Activated naive CD4-positive, alpha-beta T cell treated with anti-CD3 and anti-CD28 coated beads, Interleukin-2, amount 10 ng/mL, durations not matched to agents 7 days and 5 days (primary cell): ENCODE results near the gene SRD5A1.

Source experiments
- CTCF ChIA-PET: fragments of 350-600 bp; sonication (Branson Sonifier 250); formaldehyde crosslinking; loops from one replicate; lab custom pipeline; 2021; ENCODE audit warnings: antibody characterized with exemption; lab: Charles Lee
- DNase-seq: peaks from one replicate; pipeline ENCODE4 v3.0.0-alpha.2; 2020
- H3K27ac Mint-ChIP-seq: one replicate; pipeline ENCODE4 v1.8.0; 2021; ENCODE audit warnings: mild to moderate bottlenecking, moderate library complexity, mixed read lengths
- H3K27me3 Mint-ChIP-seq: one replicate; pipeline ENCODE4 v1.8.0; 2021; ENCODE audit warnings: mild to moderate bottlenecking, mixed read lengths
- H3K36me3 Mint-ChIP-seq: one replicate; pipeline ENCODE4 v1.8.0; 2021; ENCODE audit warnings: mixed read lengths
- H3K4me1 Mint-ChIP-seq: one replicate; pipeline ENCODE4 v1.8.0; 2021; ENCODE audit warnings: mixed read lengths
- H3K4me3 Mint-ChIP-seq: one replicate; pipeline ENCODE4 v1.8.0; 2021; ENCODE audit warnings: mild to moderate bottlenecking, moderate library complexity, mixed read lengths
- H3K9me3 Mint-ChIP-seq: one replicate; pipeline ENCODE4 v1.8.0; 2021; ENCODE audit warnings: mixed read lengths

Gene SRD5A1, protein sequence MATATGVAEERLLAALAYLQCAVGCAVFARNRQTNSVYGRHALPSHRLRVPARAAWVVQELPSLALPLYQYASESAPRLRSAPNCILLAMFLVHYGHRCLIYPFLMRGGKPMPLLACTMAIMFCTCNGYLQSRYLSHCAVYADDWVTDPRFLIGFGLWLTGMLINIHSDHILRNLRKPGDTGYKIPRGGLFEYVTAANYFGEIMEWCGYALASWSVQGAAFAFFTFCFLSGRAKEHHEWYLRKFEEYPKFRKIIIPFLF

DNA sequence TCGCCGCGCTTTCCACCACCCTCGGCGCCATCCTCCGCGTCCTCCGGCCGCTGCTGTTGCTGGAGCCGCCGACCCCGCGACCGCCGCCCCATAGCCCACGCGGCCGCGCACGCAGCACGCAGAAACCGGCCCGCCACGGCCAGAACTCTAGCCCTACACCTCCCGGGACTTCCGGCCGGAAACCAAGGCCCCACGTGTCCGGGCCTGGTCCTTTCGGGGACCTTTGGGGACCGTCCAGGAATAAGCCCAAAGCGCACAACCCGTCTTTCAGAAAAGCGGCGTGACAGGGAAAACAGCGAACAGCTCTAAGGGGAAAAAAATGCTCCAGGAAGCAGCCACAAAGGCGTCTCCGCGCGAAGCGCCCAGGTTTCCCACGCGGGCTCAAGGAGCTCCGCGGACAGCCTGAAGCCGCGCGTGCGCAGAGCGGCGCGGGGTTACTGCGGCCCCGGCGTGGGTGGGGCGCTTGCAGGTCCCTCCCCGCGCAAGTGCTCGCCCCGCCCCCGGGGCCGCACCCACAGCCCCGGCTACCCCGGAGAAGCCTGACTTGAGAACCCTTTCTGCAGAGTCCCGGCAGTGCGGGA is at the start of gene SRD5A1, which contains the start of gene NSUN2:
SRD5A1 (plus strand) TSS at position 553 of the 581 bp plus-strand sequence. CDS start 137 bp downstream, outside the sequence.
NSUN2 (minus strand) TSS at position 157 of the 581 bp plus-strand sequence; CDS start at position 92, 65 bp downstream.
- H3K4me3 Mint-ChIP-seq: peak within 1 kb of the TSS; percentile 91
- peaks cover 65% of the 10 kb centered on the region for H3K4me1 Mint-ChIP-seq
- no peaks in the 10 kb centered on the region for H3K27me3 Mint-ChIP-seq
- CTCF ChIA-PET: no interaction called here
- H3K9me3 Mint-ChIP-seq: no peaks in the 10 kb centered on the region
- H3K27ac Mint-ChIP-seq: peak within 1 kb of the TSS; percentile 98
- H3K36me3 Mint-ChIP-seq: peaks cover 39% of the 10 kb centered on the region
- DNase-seq: peak; percentile 92

DNA sequence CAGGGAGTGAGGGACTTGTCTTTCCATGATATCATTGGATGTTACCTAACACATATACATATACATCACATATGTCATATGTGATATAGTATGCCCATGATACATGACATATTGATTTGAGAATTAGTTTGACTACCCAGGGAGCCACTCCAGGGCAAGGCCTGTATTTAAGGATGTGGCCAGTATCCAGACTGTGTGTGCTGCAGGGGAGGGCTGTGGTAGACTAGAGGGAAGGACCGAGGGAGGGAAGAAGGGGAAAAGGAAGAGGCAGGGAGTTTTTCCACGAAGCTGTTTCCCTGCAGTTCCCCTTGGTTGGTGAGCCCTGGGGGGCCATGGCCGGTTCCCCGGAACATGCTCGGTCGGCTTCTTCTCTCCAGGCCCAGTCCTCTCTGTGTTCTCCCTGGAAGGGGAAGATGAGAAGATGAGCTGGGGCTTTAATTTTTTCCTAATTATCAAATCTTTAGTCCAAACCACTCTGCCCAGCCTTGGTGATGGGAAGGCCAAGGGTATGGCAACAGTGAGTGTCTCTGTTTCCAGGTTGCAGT is 49.1 kb upstream of the SRD5A1 start:
- CTCF ChIA-PET: interaction anchor here (0.7 kb wide), 1 partner anchor 153 kb away, joined by 4 read pairs; no protein-coding TSS in a partner anchor
- Mint-ChIP-seq H3K27ac (no peak overlapping the region), H3K9me3 (no peaks in the 10 kb centered on the region), H3K36me3 (no peaks in the 10 kb centered on the region), H3K4me3 (no peak overlapping the region), H3K27me3 (peaks cover 74% of the 10 kb centered on the region), H3K4me1 (no peaks in the 10 kb centered on the region)
- no peak for DNase-seq

DNA sequence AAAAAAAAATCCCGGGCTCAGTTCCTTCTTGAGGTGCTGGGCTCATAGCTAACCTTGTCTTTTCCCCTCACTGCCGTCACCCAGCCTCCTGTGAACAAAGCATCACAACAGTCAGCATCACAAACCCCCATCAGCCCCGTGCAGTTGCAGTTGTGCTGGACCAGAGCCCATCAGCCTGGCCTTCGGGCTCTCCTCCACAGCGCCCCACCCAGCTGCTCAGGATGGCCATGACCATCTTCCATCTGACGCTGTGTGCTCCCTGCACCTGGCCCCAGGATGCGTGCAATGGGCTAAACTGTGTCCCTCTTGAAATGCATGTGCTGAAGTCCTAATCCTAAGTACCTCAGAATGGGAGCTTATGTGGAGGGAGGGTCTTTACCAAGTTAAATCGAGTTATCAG is 48.5 kb upstream of the SRD5A1 start:
- Mint-ChIP-seq H3K36me3 (no peaks in the 10 kb centered on the region), H3K4me1 (no peaks in the 10 kb centered on the region), H3K4me3 (no peak overlapping the region), H3K27ac (no peak overlapping the region), H3K27me3 (peaks cover 73% of the 10 kb centered on the region), H3K9me3 (no peaks in the 10 kb centered on the region)
- CTCF ChIA-PET: interaction anchor here (0.7 kb wide), 1 partner anchor 153 kb away, joined by 4 read pairs; no protein-coding TSS in a partner anchor
- DNase-seq: no peak

DNA sequence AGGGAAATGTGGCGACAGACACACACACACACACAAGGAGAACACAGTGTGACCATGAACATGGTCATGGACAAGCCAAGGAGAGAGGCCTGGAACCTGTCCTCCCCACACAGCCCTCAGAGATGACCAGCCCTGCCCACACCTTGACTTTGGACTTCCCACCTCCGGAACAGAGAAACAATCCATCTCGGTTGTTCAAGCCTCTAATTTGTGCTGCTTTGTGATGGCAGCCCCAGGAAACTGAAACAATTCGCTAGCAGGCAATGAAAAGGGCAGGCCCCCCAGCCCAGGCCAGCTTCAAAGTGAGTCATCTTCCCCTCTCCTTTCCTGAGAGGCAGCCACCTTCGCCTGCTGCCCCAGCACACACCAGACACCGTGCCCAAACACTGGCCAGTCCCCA is 48.1 kb upstream of the SRD5A1 start:
- no peak overlapping the region for H3K4me3 Mint-ChIP-seq
- no peaks in the 10 kb centered on the region for H3K4me1 Mint-ChIP-seq
- no peaks in the 10 kb centered on the region for H3K36me3 Mint-ChIP-seq
- H3K27ac Mint-ChIP-seq: no peak overlapping the region
- CTCF ChIA-PET: interaction anchor here (0.7 kb wide), 1 partner anchor 154 kb away, joined by 4 read pairs; no protein-coding TSS in a partner anchor
- H3K27me3 Mint-ChIP-seq: peaks cover 73% of the 10 kb centered on the region
- no peaks in the 10 kb centered on the region for H3K9me3 Mint-ChIP-seq
- DNase-seq: no peak

DNA sequence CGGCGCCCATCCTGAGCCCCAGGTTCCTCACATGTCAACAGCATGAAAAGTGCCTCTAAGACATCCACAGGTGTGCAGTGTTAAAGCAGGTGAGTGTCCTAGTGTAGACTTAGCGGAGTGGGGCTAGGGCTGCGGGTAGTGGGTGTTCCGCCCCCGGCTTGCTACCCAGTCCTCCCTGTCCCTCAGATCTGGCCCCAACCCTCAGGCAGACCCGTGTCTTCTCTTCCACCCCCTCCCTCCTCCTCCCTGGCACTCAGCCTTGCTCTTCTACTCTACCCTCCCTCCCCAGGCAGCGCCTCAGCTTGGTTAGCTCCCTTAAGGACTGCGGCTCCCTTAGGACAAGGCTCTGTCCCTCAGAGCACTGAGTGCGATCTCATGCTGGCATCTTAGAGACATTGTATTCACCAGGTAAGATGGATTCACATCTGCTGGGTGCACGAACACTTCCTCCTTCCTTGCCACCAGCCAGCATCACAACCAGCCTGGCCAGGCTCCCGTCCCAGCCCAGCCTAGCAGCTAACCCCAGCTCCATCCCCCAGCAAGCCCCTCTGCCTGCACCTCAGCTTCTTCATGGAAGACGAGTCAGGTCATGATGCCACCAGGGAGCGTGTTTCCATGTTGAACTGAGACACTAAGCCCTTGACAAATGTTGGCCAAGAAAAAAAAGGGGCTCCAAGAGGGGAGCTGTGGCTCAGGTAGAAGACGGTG is 47.1 kb upstream of the SRD5A1 start:
- peaks cover 69% of the 10 kb centered on the region for H3K27me3 Mint-ChIP-seq
- DNase-seq: no peak

DNA sequence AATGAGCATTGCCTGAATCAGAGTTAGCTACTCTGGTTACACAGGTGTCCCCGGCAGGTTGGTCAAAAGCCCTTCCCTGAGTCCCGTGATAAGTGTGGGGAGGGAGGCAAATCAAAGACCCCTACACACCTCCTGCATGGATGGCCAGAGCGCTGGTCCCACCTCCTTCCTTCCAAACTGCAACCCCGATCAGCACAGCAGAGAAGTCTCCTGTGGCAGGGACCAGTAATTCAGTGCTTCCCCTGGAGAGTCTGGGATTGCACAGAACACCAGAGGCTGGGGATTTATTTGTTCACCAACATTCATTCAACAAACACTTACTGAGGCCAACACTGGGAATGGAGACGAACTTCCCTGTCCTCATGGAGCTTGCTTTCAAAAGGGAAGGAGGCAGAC is 46.6 kb upstream of the SRD5A1 start:
- Mint-ChIP-seq H3K4me3 (no peak overlapping the region), H3K27me3 (peaks cover 63% of the 10 kb centered on the region), H3K4me1 (no peaks in the 10 kb centered on the region), H3K36me3 (no peaks in the 10 kb centered on the region), H3K9me3 (no peaks in the 10 kb centered on the region), H3K27ac (no peak overlapping the region)
- DNase-seq: no peak
- CTCF ChIA-PET: no interaction called here

More for the DNA sequence above, 47.1 kb upstream of the SRD5A1 start:
- Mint-ChIP-seq H3K4me1 (no peaks in the 10 kb centered on the region), H3K36me3 (no peaks in the 10 kb centered on the region), H3K27ac (no peak overlapping the region), H3K4me3 (no peak overlapping the region), H3K9me3 (no peaks in the 10 kb centered on the region)
- CTCF ChIA-PET: no interaction called here

DNA sequence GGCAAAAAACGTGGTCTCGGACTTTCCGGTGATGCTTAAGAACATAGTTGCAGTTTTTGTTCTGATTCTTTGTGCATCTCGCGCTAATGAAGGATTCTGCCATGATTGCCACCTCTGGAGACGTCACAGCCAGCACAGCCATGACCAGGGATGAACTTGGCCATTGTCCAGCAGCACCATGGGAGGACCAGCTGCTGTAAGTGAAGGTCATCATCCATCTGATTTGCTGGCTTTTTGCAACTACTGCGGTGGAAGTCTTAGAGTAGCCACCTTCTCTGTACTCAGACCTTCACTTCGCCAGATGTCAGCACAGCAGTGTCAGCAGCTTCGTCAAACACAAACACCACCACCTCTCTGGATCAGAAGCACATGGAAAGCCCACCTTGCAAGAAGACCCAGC is 46.1 kb upstream of the SRD5A1 start:
- no peaks in the 10 kb centered on the region for H3K36me3 Mint-ChIP-seq
- peaks cover 63% of the 10 kb centered on the region for H3K27me3 Mint-ChIP-seq
- no peak for DNase-seq
- H3K27ac Mint-ChIP-seq: no peak overlapping the region
- CTCF ChIA-PET: interaction anchor here (0.7 kb wide), 1 partner anchor 9 kb away, joined by 3 read pairs; no protein-coding TSS in a partner anchor
- H3K9me3 Mint-ChIP-seq: no peaks in the 10 kb centered on the region
- H3K4me1 Mint-ChIP-seq: no peaks in the 10 kb centered on the region
- H3K4me3 Mint-ChIP-seq: no peak overlapping the region

DNA sequence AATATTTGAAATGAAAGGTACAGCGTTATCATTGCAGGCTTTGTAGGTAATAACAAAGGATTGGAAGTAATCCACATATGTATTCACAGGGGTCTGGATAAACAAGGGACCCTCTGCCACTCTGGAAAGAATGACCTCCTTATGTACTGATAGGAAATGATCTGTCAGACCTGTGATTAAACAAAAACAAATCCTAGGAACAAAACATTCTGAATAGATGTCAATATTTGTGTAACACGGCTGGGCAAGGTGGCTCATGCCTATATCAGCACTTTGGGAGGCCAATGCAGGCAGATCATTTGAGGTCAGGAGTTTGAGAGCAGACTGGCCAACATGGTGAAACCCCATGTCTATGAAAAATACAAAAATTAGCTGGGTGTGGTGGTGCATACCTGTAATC is 42.7 kb upstream of the SRD5A1 start:
- CTCF ChIA-PET: no interaction called here
- Mint-ChIP-seq H3K9me3 (no peaks in the 10 kb centered on the region), H3K4me1 (no peaks in the 10 kb centered on the region), H3K4me3 (no peak overlapping the region), H3K36me3 (peaks cover under 1% of the 10 kb centered on the region), H3K27ac (no peak overlapping the region), H3K27me3 (peaks cover 30% of the 10 kb centered on the region)
- DNase-seq: no peak

DNA sequence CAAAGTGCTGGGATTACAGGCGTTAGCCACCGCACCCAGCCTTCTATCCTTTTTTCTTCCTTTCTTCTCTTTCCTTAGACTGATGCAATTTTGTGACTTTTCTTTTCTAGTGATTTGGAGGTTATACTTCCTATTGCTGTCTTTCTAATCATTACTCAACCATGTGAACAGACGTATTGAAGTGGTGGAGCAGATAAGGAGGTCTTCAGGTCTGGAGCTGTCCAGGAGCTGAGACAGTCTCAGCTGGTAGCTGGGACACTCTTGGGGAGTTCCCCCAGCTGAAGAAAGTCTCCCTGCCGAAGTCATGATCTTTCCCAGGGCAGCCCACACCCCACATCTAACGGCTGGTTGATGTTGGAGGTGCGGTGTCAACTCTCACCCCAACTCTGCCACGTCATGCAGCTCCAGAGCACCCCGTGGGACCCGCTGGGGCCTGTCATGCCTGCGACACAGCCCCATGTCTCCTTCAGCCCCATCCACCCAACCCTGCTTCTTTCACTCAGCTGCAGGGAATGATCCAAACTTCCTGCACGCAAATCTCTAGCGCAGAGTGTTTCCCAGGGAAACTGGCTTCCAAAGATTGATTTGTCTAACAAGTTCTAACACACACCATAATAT is 41.5 kb upstream of the SRD5A1 start:
- Mint-ChIP-seq H3K9me3 (no peaks in the 10 kb centered on the region), H3K36me3 (peaks cover 8% of the 10 kb centered on the region), H3K27me3 (peaks cover 18% of the 10 kb centered on the region), H3K4me1 (no peaks in the 10 kb centered on the region), H3K4me3 (no peak overlapping the region), H3K27ac (no peak overlapping the region)
- CTCF ChIA-PET: no interaction called here
- no peak for DNase-seq

DNA sequence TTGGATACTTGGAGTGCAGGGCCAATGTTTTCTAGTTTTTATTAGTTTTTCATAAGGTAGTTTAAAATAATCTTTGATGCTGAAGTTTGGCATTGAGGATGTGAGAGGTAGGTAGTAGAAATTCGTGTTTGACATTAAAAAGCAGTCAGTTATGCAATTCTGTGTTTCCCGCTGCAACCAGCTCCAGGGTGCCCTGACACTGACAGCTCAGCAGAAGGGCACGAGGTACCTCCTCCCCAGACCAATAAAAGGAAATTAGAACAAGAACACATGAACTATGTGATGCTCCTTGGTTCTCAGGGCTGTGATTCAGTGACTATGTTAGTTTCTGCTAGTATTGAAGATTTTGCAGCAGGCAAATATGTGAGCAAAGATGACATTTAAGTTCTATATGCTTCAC is 40.6 kb upstream of the SRD5A1 start:
- CTCF ChIA-PET: no interaction called here
- DNase-seq: no peak
- Mint-ChIP-seq H3K27me3 (peaks cover 11% of the 10 kb centered on the region), H3K36me3 (peaks cover 14% of the 10 kb centered on the region), H3K4me3 (no peak overlapping the region), H3K27ac (no peak overlapping the region), H3K9me3 (no peaks in the 10 kb centered on the region), H3K4me1 (no peaks in the 10 kb centered on the region)

DNA sequence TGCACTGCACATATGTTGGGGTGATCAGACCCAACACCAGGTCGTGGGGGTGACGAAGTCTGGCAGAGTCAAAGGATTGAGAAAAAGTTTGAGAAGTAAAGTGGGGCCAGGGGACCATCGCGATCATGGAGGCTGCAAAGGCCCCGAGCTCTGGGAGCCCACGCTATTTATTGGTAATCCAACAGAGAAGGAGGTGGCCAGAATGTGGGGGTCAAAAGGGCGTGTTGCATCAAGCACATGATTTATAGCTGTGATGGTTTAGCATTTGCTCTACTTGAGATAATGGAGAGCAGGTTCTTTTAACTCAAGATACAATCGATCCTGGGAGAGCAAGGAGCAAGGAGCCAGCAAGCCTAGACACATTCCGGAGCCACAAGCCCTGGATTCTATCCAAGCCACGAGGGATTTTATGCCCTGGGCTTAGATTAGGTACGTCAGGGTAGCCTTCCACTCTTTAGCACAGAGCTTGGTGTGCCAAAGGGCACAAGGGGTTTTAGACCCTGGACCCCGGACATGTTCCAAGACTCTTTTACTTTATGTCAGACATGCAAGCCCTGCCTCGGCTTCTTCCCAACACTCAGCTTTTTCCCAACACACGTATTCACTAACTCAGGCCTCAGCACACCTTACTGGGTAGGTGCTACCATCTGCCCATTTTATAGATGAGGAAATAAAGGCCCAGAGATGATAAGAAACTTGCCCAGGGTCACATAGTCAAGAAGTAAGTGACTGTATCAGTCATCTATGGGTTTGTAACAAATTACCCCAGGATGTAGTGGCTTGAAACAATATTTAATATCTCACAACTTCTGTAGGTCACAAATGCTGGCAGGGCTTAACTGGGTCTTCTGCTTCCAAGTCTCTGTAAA is 39.9 kb upstream of the SRD5A1 start:
- no peaks in the 10 kb centered on the region for H3K4me1 Mint-ChIP-seq
- CTCF ChIA-PET: no interaction called here
- H3K36me3 Mint-ChIP-seq: peaks cover 18% of the 10 kb centered on the region
- no peak overlapping the region for H3K4me3 Mint-ChIP-seq
- no peak for DNase-seq
- peaks cover 11% of the 10 kb centered on the region for H3K27me3 Mint-ChIP-seq
- no peak overlapping the region for H3K27ac Mint-ChIP-seq
- H3K9me3 Mint-ChIP-seq: no peaks in the 10 kb centered on the region

DNA sequence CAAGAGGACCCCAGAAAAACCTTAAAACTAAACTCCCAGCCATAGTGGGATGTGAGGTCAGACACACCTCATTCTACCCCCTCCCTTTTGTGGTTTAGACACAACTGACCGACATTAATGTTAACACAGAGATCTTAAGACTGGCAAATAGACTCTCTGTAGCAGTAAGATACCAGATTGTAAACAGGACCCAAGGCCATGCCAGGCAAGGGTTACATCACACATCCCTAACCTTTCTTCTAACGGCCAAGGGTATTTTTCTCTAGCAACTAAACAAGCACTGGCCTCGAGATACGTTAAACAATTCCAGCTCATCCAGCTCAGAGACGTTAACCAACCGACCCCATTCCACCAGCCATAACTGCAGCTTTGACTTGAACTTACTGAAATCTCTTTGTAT is 39.2 kb upstream of the SRD5A1 start:
- DNase-seq: no peak
- H3K36me3 Mint-ChIP-seq: peaks cover 23% of the 10 kb centered on the region
- H3K27me3 Mint-ChIP-seq: peaks cover 11% of the 10 kb centered on the region
- H3K9me3 Mint-ChIP-seq: no peaks in the 10 kb centered on the region
- no peak overlapping the region for H3K4me3 Mint-ChIP-seq
- H3K4me1 Mint-ChIP-seq: no peaks in the 10 kb centered on the region
- H3K27ac Mint-ChIP-seq: no peak overlapping the region
- CTCF ChIA-PET: no interaction called here

DNA sequence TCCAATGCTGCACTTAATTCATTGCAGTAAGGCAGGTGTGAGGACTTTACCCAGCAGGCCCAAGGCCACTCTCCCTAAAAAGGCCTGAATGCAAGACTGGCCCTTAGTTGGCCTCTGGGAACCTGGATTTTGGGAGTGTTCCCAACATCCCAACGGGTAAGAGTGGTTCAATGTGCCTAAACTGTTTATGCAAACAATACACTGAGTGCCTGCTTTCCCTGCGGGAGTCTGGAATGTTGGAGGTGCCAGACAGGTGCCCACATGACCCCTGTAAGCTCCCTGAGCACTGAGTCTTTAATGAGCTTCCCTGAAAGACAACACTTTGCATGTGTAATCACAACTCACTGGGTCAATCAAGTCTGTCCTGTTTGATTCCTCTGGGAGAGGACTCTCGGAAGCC is 37.8 kb upstream of the SRD5A1 start:
- H3K36me3 Mint-ChIP-seq: peaks cover 27% of the 10 kb centered on the region
- H3K27me3 Mint-ChIP-seq: peaks cover 5% of the 10 kb centered on the region
- no peak for DNase-seq
- H3K9me3 Mint-ChIP-seq: no peaks in the 10 kb centered on the region
- no peak overlapping the region for H3K27ac Mint-ChIP-seq
- CTCF ChIA-PET: no interaction called here
- H3K4me3 Mint-ChIP-seq: no peak overlapping the region
- H3K4me1 Mint-ChIP-seq: no peaks in the 10 kb centered on the region
